Subcutaneous abdominal adipose tissue (tissue), 5 donors: ENCODE data around the gene CD248.

ENCODE experiments used
- H3K27ac ChIP-seq: one replicate; pipeline ENCODE4 v1.7.0; 2013; ENCODE audit warnings: low read depth, mild to moderate bottlenecking, inconsistent platforms, low read length, moderate library complexity
- H3K27me3 ChIP-seq, 5 donors: one replicate each; pipeline ENCODE4 v1.7.0; 2013; ENCODE audit warnings: low read length in 5 of 5, inconsistent platforms in 1 of 5; ENCODE audit not compliant: control insufficient read depth in 5 of 5, insufficient read depth in 4 of 5
- H3K36me3 ChIP-seq, 5 donors: one replicate each; pipeline ENCODE4 v1.7.0; 2013; ENCODE audit warnings: low read length in 5 of 5; ENCODE audit not compliant: control insufficient read depth in 5 of 5, insufficient read depth in 5 of 5
- H3K4me1 ChIP-seq, 5 donors: one replicate each; pipeline ENCODE4 v1.7.0; 2013; ENCODE audit warnings: low read length in 5 of 5, mild to moderate bottlenecking in 3 of 5, moderate library complexity in 1 of 5; ENCODE audit not compliant: control insufficient read depth in 5 of 5, insufficient read depth in 5 of 5
- H3K4me3 ChIP-seq, 5 donors: one replicate each; pipeline ENCODE4 v1.7.0; 2013; ENCODE audit warnings: low read length in 5 of 5, low read depth in 1 of 5
- H3K9ac ChIP-seq, 5 donors: one replicate each; pipeline ENCODE4 v1.7.0; 2013; ENCODE audit warnings: low read length in 5 of 5, mild to moderate bottlenecking in 4 of 5, moderate library complexity in 3 of 5
- H3K9me3 ChIP-seq, 5 donors: one replicate each; pipeline ENCODE4 v1.7.0; 2013; ENCODE audit warnings: low read length in 5 of 5; ENCODE audit not compliant: control insufficient read depth in 5 of 5
- donor health status: healthy.
- donor health status: healthy.
- donor health status: healthy.
- donor health status: healthy.
- donor health status: healthy.

CD248 gene

GRCh38 chr11:66297610-66298009 lies 19.2 kb downstream of the CD248 start:
- H3K27me3 ChIP-seq: peaks cover 17 to 33% (median 24%) of the 10 kb centered on the region in 5 donors
- no peaks in the 10 kb centered on the region for H3K4me1 ChIP-seq
- no peak overlapping the region for H3K4me3 ChIP-seq
- no peak overlapping the region for H3K9ac ChIP-seq
- H3K9me3 ChIP-seq: no peaks in the 10 kb centered on the region
- no peaks in the 10 kb centered on the region for H3K36me3 ChIP-seq
- no peak overlapping the region for H3K27ac ChIP-seq

DNA sequence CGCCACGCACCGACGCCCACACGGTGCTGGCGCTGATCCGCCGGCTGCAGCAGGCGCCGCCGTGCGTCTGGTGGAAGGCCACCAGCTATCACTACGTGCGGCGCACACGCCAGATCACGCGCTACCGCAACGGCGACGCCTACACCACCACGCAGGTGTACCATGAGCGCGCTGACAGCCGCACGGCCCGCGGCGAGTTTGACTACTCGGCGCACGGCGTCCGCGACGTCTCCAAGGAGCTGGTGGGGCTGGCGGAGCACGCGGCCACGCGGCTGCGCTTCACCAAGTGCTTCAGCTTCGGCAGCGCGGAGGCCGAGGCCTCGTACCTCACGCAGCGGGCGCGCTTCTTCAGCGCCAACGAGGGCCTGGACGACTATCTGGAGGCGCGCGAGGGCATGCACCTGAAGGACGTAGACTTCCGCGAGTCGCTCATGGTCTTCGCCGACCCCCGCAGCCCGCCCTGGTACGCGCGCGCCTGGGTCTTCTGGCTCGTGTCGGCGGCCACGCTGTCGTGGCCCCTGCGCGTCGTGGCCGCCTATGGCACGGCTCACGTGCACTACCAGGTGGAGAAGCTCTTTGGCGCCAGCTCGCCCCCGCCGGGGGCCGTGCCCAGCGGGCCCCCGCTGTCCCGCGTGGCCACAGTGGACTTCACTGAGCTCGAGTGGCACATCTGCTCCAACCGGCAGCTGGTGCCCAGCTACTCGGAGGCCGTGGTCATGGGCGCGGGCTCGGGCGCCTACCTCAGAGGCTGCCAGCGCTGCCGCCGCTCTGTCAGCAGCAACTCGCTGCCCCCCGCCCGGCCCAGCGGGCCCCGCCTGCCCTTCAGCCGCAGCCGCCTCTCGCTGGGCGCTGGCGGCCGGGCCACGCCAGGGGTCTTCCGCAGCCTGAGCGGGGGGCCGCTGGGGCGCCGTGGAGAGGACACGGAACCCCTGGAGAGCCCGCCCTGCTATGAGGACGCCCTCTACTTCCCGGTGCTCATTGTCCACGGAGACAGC lies 21.9 kb downstream of the CD248 start:
- Histone ChIP-seq H3K36me3 (no peaks in the 10 kb centered on the region), H3K27me3 (peaks cover 27 to 46% (median 37%) of the 10 kb centered on the region in 5 donors), H3K9ac (no peak overlapping the region), H3K9me3 (no peaks in the 10 kb centered on the region), H3K27ac (no peak overlapping the region), H3K4me3 (no peak overlapping the region), H3K4me1 (peaks cover 0 to 14% (median 7%) of the 10 kb centered on the region in 5 donors)

DNA sequence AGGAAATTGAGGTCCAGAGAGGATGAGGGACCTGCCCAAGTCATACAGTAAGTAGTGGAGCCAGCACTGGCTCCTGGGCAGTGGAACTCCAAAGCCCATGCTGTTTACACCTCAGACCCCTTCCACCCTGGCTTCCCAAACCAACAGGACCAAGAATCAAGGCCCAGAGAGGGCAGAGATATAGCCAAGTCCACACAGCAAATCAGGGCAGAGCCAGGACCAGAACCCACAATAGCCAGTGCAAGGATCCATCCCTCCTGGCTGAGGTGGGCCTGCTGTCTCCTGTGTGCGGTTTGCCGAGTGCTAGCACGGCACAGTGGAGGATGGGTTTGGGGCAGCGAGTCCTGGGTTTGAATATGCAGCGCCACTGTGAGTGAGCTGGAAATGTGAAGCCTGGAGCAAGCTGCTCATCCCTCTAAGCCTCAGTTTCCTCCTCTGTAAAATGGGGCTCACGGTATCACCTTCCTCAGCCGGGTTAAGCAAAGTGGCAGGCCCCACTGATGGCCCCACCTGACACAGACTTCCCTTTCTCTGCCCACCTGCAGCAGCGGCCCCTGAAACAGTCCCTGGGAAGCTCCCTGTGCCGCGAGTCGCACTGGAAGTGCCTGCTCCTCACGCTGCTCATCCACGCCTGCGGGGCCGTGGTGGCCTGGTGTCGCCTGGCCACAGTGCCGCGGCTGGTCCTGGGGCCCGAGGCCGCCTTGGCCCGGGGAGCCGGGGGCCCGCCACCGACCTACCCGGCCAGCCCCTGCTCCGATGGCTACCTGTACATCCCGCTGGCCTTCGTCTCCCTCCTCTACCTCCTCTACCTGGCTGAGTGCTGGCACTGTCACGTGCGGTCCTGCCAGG lies 22.8 kb downstream of the CD248 start:
- H3K36me3 ChIP-seq: no peaks in the 10 kb centered on the region
- H3K4me1 ChIP-seq: peaks cover 2 to 22% (median 14%) of the 10 kb centered on the region in 5 donors
- no peaks in the 10 kb centered on the region for H3K9me3 ChIP-seq
- peaks cover 27 to 46% (median 37%) of the 10 kb centered on the region in 5 donors for H3K27me3 ChIP-seq
- H3K4me3 ChIP-seq: no peak overlapping the region
- H3K27ac ChIP-seq: no peak overlapping the region
- no peak overlapping the region for H3K9ac ChIP-seq

DNA sequence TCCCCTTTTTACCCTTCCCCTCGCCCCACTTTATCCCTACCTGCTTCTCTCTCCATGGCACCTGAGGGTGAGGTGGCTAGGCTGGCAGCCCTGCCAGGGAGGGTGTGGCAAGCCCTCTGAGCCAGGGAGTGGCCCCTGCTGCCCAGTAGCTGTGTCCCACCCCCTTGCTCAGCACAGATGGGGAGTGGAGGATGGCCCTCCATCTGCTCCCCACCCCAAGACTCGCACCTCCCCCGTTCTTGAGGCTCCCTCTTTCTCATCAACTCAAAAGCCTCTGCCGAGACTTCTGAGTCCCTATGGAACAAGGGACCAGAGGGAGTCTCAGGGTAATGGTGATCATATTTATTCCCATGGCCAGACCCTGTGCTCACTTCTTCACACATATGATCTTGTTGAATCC lies 23.5 kb downstream of the CD248 start:
- H3K9ac ChIP-seq: no peak overlapping the region
- H3K27me3 ChIP-seq: peaks cover 27 to 46% (median 37%) of the 10 kb centered on the region in 5 donors

DNA sequence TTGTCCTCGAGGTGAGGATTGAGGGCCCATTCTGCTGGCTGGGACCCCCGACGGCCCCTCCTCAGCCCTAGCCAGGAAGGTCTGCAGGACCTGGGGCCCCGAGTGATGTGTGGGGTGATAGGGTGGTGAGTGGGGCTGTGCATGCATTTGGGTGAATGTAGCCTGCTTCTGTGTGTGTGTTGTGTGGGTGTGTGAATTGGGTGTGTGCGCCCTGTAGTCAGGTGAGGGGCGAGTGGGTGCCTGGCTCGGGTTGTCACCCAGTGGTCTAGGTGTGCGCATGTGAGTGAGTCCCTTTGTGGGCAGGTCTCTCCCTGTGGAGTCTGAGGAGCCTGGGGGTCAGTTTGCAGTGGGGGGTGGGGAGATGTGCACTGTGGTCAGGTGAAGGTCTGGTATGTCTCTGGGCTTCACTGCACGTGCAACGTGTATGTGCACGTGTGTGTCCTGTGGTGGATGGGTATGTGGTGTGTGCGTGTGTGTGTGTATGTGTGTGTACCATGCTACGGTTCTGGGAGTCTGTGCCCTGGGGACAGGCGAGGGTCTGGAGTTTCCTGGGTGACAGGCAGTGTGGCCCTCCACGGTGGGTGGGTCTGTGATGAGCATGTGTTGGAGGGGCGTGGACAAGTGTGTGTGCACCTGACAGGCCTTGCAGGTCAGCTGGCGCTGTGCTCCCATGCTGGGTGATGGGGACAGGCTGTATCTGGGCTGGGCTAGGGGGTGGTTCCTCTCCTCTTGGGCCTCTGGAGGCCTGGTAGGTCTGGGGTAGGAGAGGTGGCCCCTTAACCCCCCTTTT lies 24.1 kb downstream of the CD248 start:
- no peak overlapping the region for H3K27ac ChIP-seq
- peaks cover 2 to 31% (median 23%) of the 10 kb centered on the region in 5 donors for H3K4me1 ChIP-seq
- H3K27me3 ChIP-seq: peaks cover 27 to 46% (median 37%) of the 10 kb centered on the region in 5 donors
- H3K4me3 ChIP-seq: peak overlapping the region in 1 of 5 donors; percentile 48
- H3K9ac ChIP-seq: no peak overlapping the region
- no peaks in the 10 kb centered on the region for H3K9me3 ChIP-seq
- no peaks in the 10 kb centered on the region for H3K36me3 ChIP-seq

More for the DNA sequence above, 23.5 kb downstream of the CD248 start:
- H3K36me3 ChIP-seq: no peaks in the 10 kb centered on the region
- H3K4me1 ChIP-seq: peaks cover 2 to 25% (median 17%) of the 10 kb centered on the region in 5 donors
- no peak overlapping the region for H3K4me3 ChIP-seq
- no peak overlapping the region for H3K27ac ChIP-seq
- no peaks in the 10 kb centered on the region for H3K9me3 ChIP-seq

GRCh38 chr11:66291706-66292542 lies 24.9 kb downstream of the CD248 start, which contains the start of gene TMEM151A:
Gene TMEM151A, plus strand, starts transcription at chr11:66291894. Its CDS starts 120 bp downstream, at chr11:66292014.
- Histone ChIP-seq H3K27ac (no peak within 1 kb of the TSS), H3K4me1 (peaks cover 3 to 38% (median 31%) of the 10 kb centered on the region in 5 donors), H3K36me3 (peaks cover 0 to 3% (median 0%) of the 10 kb centered on the region in 5 donors), H3K9ac (no peak within 1 kb of the TSS), H3K9me3 (no peaks in the 10 kb centered on the region), H3K27me3 (peaks cover 27 to 46% (median 37%) of the 10 kb centered on the region in 5 donors), H3K4me3 (peak within 1 kb of the TSS in 2 of 5 donors; percentile 18 to 48)

DNA sequence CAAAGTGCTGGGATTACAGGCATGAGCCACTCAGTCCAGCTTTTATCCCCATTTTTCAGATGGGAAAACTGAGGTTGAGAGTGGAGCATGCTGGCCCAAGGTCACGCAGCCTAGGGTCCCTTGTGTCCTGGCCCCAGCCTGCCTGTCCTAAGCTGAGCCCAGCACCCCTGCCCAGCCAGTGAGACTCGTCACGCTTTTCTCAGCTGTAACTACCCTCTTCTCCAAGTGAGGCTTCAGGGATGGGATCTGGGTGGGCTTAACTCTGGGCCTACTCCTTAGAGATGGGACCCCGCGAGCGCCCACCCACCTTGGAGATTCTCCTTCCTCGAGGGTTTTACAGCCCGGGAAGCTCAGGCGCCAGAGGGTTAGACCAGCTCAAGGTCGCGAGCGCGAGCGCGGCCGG lies 25.5 kb downstream of the CD248 start:
- H3K27me3 ChIP-seq: peaks cover 27 to 44% (median 37%) of the 10 kb centered on the region in 5 donors
- H3K36me3 ChIP-seq: peaks cover 0 to 7% (median 0%) of the 10 kb centered on the region in 5 donors
- H3K9ac ChIP-seq: no peak overlapping the region
- H3K27ac ChIP-seq: no peak overlapping the region
- no peaks in the 10 kb centered on the region for H3K9me3 ChIP-seq
- peaks cover 3 to 39% (median 31%) of the 10 kb centered on the region in 5 donors for H3K4me1 ChIP-seq
- H3K4me3 ChIP-seq: no peak overlapping the region

- Histone ChIP-seq H3K4me1 (peaks cover 3 to 43% (median 31%) of the 10 kb centered on the region in 5 donors), H3K27me3 (peaks cover 27 to 37% (median 34%) of the 10 kb centered on the region in 5 donors), H3K9me3 (no peaks in the 10 kb centered on the region), H3K36me3 (peaks cover 0 to 14% (median 0%) of the 10 kb centered on the region in 5 donors), H3K27ac (no peak overlapping the region), H3K9ac (no peak overlapping the region), H3K4me3 (no peak overlapping the region)
These were observed 26.6 kb downstream of the CD248 start for GRCh38 chr11:66290330-66290621.
